Endothelial cell of umbilical vein (primary cell): ENCODE results near the gene CHD5. TPM values are rescaled to one million over a fixed set of nuclear protein-coding genes. Genes with fewer than 3 reads are reported as not detected.

ENCODE experiments used
- BruUV-seq: library from RNA; stranded (reverse); fragments of 400-500 nt; replicated peaks from 2 replicates; lab custom pipeline; 2021; lab: Mats Ljungman, UMichigan
- CTCF ChIA-PET: fragments of 300-600, 350-600 bp; sonication (Branson Sonifier 250); formaldehyde crosslinking; loops from one replicate; lab custom pipeline; 2021; ENCODE audit warnings: antibody characterized with exemption, inconsistent platforms; lab: Charles Lee
- POLR2A ChIA-PET: fragments of 300-600, 350-600 bp; sonication (Branson Sonifier 250); formaldehyde crosslinking; loops from one replicate; lab custom pipeline; 2021; ENCODE audit warnings: antibody characterized with exemption, inconsistent platforms; lab: Charles Lee
- DNase-seq: peaks from one replicate; pipeline ENCODE4 v3.0.0-alpha.2; 2011; ENCODE audit warnings: low read depth, low spot score
- FAIRE-seq: peaks from 2 replicates; lab custom pipeline; 2011; peaks lifted over from hg19 to GRCh38; lab: Jason Lieb, UNC
- H2AFZ ChIP-seq: 2 replicates; pipeline ENCODE4 v1.6.0; 2012; ENCODE audit warnings: low read depth, low read length, control low read depth, inconsistent platforms
- H3K27ac ChIP-seq: 2 replicates; pipeline ENCODE4 v1.5.1; 2011; ENCODE audit warnings: low read depth, mild to moderate bottlenecking, control low read depth, low read length, moderate library complexity; ENCODE audit not compliant: insufficient read depth
- H3K27me3 ChIP-seq, 2 experiments: 2 replicates each; pipeline versions ENCODE4 v1.6.0 to v1.6.1; 2011; ENCODE audit warnings: low read length in 2 of 2, mixed read lengths in 1 of 2; ENCODE audit not compliant: control insufficient read depth in 2 of 2, insufficient read depth in 2 of 2
- H3K36me3 ChIP-seq, 2 experiments: 2 replicates in 1 of 2; 3 replicates in 1 of 2; pipeline ENCODE4 v1.5.1; 2011; ENCODE audit warnings: low read length in 2 of 2, mild to moderate bottlenecking in 1 of 2, moderate library complexity in 1 of 2; ENCODE audit not compliant: control insufficient read depth in 2 of 2, insufficient read depth in 2 of 2; ENCODE audit errors: extremely low read depth in 1 of 2
- H3K4me1 ChIP-seq: 3 replicates; pipeline ENCODE4 v1.5.1; 2011; ENCODE audit warnings: mild to moderate bottlenecking, low read length; ENCODE audit not compliant: control insufficient read depth, insufficient read depth; ENCODE audit errors: extremely low read depth
- H3K4me2 ChIP-seq: 2 replicates; pipeline ENCODE4 v1.6.1; 2011; ENCODE audit warnings: low read length, control low read depth, mixed read lengths; ENCODE audit not compliant: insufficient read depth
- H3K4me3 ChIP-seq, 3 experiments: fragments of 200-600 bp in 1 of 3; sonication (generic), shearing (Covaris generic) in 1 of 3; replicated peaks in 1 of 3; 2 replicates each; pipeline ENCODE4 v1.5.1; 2011 to 2016; ENCODE audit warnings: control low read depth in 3 of 3, low read length in 3 of 3, mild to moderate bottlenecking in 2 of 3, inconsistent platforms in 1 of 3, low read depth in 1 of 3, moderate library complexity in 1 of 3; ENCODE audit not compliant: insufficient read depth in 1 of 3
- H3K79me2 ChIP-seq: 2 replicates; pipeline ENCODE4 v1.6.0; 2012; ENCODE audit warnings: low read length, inconsistent platforms; ENCODE audit not compliant: control insufficient read depth, insufficient read depth
- H3K9ac ChIP-seq: replicated peaks from 2 replicates; pipeline ENCODE3; 2011; ENCODE audit warnings: low read length, control low read depth; ENCODE audit not compliant: insufficient read depth; ENCODE audit errors: extremely low read depth
- H3K9me1 ChIP-seq: replicated peaks from 3 replicates; pipeline ENCODE4 v1.6.0; 2011; ENCODE audit warnings: mild to moderate bottlenecking, low read length; ENCODE audit not compliant: control insufficient read depth, insufficient read depth; ENCODE audit errors: extremely low read depth
- H3K9me3 ChIP-seq: replicated peaks from 2 replicates; pipeline ENCODE4 v1.5.1; 2012; ENCODE audit warnings: low read length, inconsistent platforms; ENCODE audit not compliant: control insufficient read depth, insufficient read depth
- H4K20me1 ChIP-seq: replicated peaks from 2 replicates; pipeline ENCODE3; 2011; ENCODE audit warnings: mild to moderate bottlenecking, low read length; ENCODE audit not compliant: control insufficient read depth, insufficient read depth; ENCODE audit errors: extremely low read depth
- EZH2 ChIP-seq: IDR thresholded peaks from 2 replicates; pipeline ENCODE4 v1.6.1; 2012; ENCODE audit warnings: borderline replicate concordance, low read depth, mild to moderate bottlenecking, moderate library complexity, low read length, inconsistent platforms; ENCODE audit not compliant: severe bottlenecking
- FOS ChIP-seq: IDR thresholded peaks from 2 replicates; pipeline ENCODE4 v1.6.1; 2011; ENCODE audit warnings: mild to moderate bottlenecking, low read length, moderate library complexity, borderline replicate concordance; ENCODE audit not compliant: insufficient read depth
- GATA2 ChIP-seq: IDR thresholded peaks from 2 replicates; pipeline ENCODE4 v1.7.0; 2011; ENCODE audit warnings: low read depth, mild to moderate bottlenecking, moderate library complexity, mixed read lengths, low read length; ENCODE audit not compliant: insufficient read length, insufficient read depth
- JUN ChIP-seq: IDR thresholded peaks from 2 replicates; pipeline ENCODE4 v1.6.1; 2011; ENCODE audit warnings: borderline replicate concordance, low read depth; ENCODE audit not compliant: insufficient read length, insufficient read depth
- MYC ChIP-seq: IDR thresholded peaks from one replicate; pipeline ENCODE4 v1.6.1; 2011; ENCODE audit warnings: mild to moderate bottlenecking, low read depth, low read length
- POLR2A ChIP-seq: IDR thresholded peaks from 2 replicates; pipeline ENCODE4 v1.6.1; 2012; ENCODE audit warnings: low read depth, mild to moderate bottlenecking, control low read depth, low read length
- POLR2AphosphoS5 ChIP-seq: IDR thresholded peaks from 2 replicates; pipeline ENCODE4 v1.6.1; 2012; ENCODE audit warnings: low read depth, mild to moderate bottlenecking, control low read depth, low read length, moderate library complexity; ENCODE audit not compliant: insufficient read depth
- dilution Hi-C: fragments of 300-500 bp; cut with MboI; formaldehyde crosslinking; loops from one replicate; pipeline ENCODE4 v1.15.0; 2019; ENCODE audit warnings: low sequenced_read_pairs; ENCODE audit not compliant: extremely low pct_ligation_motif_present
- intact Hi-C: fragments of 100-400 bp; cut with micrococcal nuclease; formaldehyde crosslinking; loops from one replicate; pipeline ENCODE4 v1.10.0; 2022
- polyA plus RNA-seq, 4 experiments: library from polyadenylated mRNA; depleted of rRNA in 3 of 4; stranded (reverse) in 3 of 4; unstranded in 1 of 4; fragments of >200 nt; gene quantifications; 2 replicates each; pipeline versions ENCODE4 v1.2.1 to v1.2.3, GENCODE V29; 2011 to 2012; ENCODE audit warnings: missing spikeins in 1 of 4
- total RNA-seq: library from RNA; stranded (reverse); gene quantifications from 2 replicates; pipeline ENCODE4 v1.2.3, GENCODE V29; 2021
- TF ChIP-seq, protein P1 (sequence below): IDR thresholded peaks from 2 replicates; pipeline ENCODE4 v1.6.1; 2011; ENCODE audit not compliant: insufficient read depth, insufficient read length
- TF ChIP-seq, protein P2 (sequence below), 2 donors: IDR thresholded peaks; 1 replicate in 1 of 2; 2 replicates in 1 of 2; pipeline ENCODE4 v1.5.1; 2011; ENCODE audit warnings: low read length in 2 of 2, mild to moderate bottlenecking in 2 of 2, moderate library complexity in 2 of 2, control low read depth in 1 of 2, inconsistent platforms in 1 of 2, low read depth in 1 of 2; ENCODE audit not compliant: insufficient read depth in 1 of 2; ENCODE audit errors: extremely low read depth in 1 of 2

The CHD5 gene
- total and polyA plus RNA-seq, 2 donors (not counting 3 experiments of a cell fraction or from before 2014, with no cell fraction given): 0.04 to 0.11 TPM

DNA sequence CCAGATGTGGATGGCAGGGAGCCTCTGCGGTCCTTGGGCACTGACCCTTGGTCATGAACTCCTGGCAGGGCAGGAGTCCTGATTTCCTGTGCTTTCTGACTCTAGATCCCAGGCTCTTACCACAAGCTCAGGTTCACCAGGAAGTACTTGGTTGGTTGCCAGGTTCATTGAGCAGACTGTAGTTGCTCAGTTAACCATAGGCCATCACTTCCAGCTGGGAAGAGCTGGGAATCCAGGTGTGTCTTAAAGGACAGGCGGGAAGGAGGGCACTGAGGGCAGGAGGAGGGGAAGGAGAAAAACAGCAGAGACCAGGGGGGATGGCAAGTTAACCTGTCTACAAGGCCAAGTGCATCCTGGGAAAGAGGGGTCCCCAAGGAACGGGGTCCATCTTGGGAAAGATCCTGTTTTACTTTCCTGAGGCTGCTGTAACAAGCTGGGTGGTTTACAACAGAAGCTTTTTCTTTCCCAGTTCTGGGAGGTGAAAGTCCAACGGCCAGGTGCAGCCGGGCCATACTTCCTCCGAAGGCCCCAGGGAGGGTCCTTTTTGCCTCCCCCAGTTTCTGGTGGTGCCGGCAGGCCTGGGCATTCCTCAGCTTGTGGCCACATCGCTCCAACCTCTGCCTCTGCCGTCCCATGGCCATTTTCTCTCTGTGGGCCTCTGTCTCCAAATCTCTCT is 122.8 kb downstream of the CHD5 start:
- Histone ChIP-seq H3K36me3 (no peaks in the 10 kb centered on the region), H3K4me2 (no peak overlapping the region), H3K9me3 (no peaks in the 10 kb centered on the region), H3K4me1 (peaks cover 10% of the 10 kb centered on the region), H3K9me1 (no peaks in the 10 kb centered on the region), H3K9ac (no peak overlapping the region), H2AFZ (no peak overlapping the region), H3K79me2 (no peaks in the 10 kb centered on the region), H3K27ac (no peak overlapping the region), H4K20me1 (no peaks in the 10 kb centered on the region), H3K4me3 (no peak overlapping the region), H3K27me3 (no peaks in the 10 kb centered on the region)
- CTCF ChIA-PET: interaction anchor here (0.6 to 2.7 kb wide), 5 partner anchors 23 to 189 kb away, joined by 3 to 14 read pairs (median 6); partner anchors contain the start of gene RNF207
- FAIRE-seq (no peak), DNase-seq (no peak)
- TF ChIP-seq POLR2AphosphoS5 (no peak), EZH2 (no peak), GATA2 (no peak), MYC (no peak), FOS (no peak), POLR2A (no peak), JUN (no peak)
- TF ChIP-seq, protein P1, sequence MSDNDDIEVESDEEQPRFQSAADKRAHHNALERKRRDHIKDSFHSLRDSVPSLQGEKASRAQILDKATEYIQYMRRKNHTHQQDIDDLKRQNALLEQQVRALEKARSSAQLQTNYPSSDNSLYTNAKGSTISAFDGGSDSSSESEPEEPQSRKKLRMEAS: no peak
- TF ChIP-seq, protein P2, sequence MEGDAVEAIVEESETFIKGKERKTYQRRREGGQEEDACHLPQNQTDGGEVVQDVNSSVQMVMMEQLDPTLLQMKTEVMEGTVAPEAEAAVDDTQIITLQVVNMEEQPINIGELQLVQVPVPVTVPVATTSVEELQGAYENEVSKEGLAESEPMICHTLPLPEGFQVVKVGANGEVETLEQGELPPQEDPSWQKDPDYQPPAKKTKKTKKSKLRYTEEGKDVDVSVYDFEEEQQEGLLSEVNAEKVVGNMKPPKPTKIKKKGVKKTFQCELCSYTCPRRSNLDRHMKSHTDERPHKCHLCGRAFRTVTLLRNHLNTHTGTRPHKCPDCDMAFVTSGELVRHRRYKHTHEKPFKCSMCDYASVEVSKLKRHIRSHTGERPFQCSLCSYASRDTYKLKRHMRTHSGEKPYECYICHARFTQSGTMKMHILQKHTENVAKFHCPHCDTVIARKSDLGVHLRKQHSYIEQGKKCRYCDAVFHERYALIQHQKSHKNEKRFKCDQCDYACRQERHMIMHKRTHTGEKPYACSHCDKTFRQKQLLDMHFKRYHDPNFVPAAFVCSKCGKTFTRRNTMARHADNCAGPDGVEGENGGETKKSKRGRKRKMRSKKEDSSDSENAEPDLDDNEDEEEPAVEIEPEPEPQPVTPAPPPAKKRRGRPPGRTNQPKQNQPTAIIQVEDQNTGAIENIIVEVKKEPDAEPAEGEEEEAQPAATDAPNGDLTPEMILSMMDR (IDR thresholded peaks at IDR 0.05; ENCODE audit: extremely low read depth in 1 of 2, insufficient read depth in 1 of 2, low read depth in 1 of 2, low read length in 2 of 2): no peak
- intact Hi-C loops (loop anchor here (5.0 kb wide), 1 partner anchor 285 kb away; no protein-coding TSS in a partner anchor), dilution Hi-C loops (no loop called here)
- BruUV-seq: no TSS peak
- POLR2A ChIA-PET: no interaction called here
